Measurements from ENCODE around the gene LCTL.

GRCh38 chr15:66613743-66614142 lies 47.9 kb upstream of the LCTL start:
- TF ChIP-seq POLR2AphosphoS5 (IDR thresholded peaks at IDR 0.05; ENCODE audit: low read depth, low read length) = no peak
- TF ChIP-seq POLR2A (IDR thresholded peaks at IDR 0.05; ENCODE audit: low read depth, low read length) = no peak
- no peak for TF ChIP-seq SPI1 (IDR thresholded peaks at IDR 0.05; ENCODE audit: low read depth, low read length)
- TF ChIP-seq TAF1 (IDR thresholded peaks at IDR 0.05; ENCODE audit: low read depth, low read length) = no peak
- no peak for TF ChIP-seq PAX5 (IDR thresholded peaks at IDR 0.05; ENCODE audit: insufficient read depth, low read length, severe bottlenecking)
